Activated CD8-positive, alpha-beta T cell treated with anti-CD3 and anti-CD28 coated beads for 36 hours (primary cell): ENCODE data around the gene UQCRHL. TPM values are rescaled to one million over a fixed set of nuclear protein-coding genes. Genes with fewer than 3 reads are reported as not detected.
"Not testable (repeated sequence)": the region's sequence is repeated elsewhere in the genome, so short reads cannot be mapped to it uniquely, and the experiment has no call there.

Source experiments
- ATAC-seq: fragments of 200-7000 bp; cut with Tn5 transposase; one replicate; pipeline ENCODE4 v1.10.0; 2021; ENCODE audit warnings: mild to moderate bottlenecking, moderate library complexity
- CTCF ChIA-PET: fragments of 350-600 bp; sonication (Branson Sonifier 250); formaldehyde crosslinking; loops from one replicate; lab custom pipeline; 2021; ENCODE audit warnings: antibody characterized with exemption; lab: Charles Lee
- POLR2A ChIA-PET: fragments of 350-600 bp; sonication (Branson Sonifier 250); formaldehyde crosslinking; loops from one replicate; lab custom pipeline; 2021; ENCODE audit warnings: antibody characterized with exemption; lab: Charles Lee
- DNase-seq: peaks from one replicate; pipeline ENCODE4 v3.0.0-alpha.2; 2020
- H3K27ac Mint-ChIP-seq: one replicate; pipeline ENCODE4 v1.8.0; 2021; ENCODE audit warnings: mild to moderate bottlenecking, mixed read lengths
- H3K27me3 Mint-ChIP-seq: one replicate; pipeline ENCODE4 v1.8.0; 2021; ENCODE audit warnings: mixed read lengths
- H3K36me3 Mint-ChIP-seq: one replicate; pipeline ENCODE4 v1.8.0; 2021; ENCODE audit warnings: low read depth, mixed read lengths
- H3K4me1 Mint-ChIP-seq: one replicate; pipeline ENCODE4 v1.8.0; 2021; ENCODE audit warnings: low read depth, mixed read lengths
- H3K4me3 Mint-ChIP-seq: one replicate; pipeline ENCODE4 v1.8.0; 2021; ENCODE audit warnings: mild to moderate bottlenecking, moderate library complexity, mixed read lengths
- H3K9me3 Mint-ChIP-seq: one replicate; pipeline ENCODE4 v1.8.0; 2021; ENCODE audit warnings: mixed read lengths
- CTCF ChIP-seq: fragments of 200-600 bp; IDR thresholded peaks from one replicate; pipeline ENCODE4 v1.8.0; 2022; ENCODE audit warnings: antibody characterized with exemption, mild to moderate bottlenecking
- intact Hi-C: fragments of 100-400 bp; cut with micrococcal nuclease; formaldehyde crosslinking; loops from one replicate; pipeline ENCODE4 v1.10.0; 2022
- total RNA-seq, 2 experiments: library from RNA; stranded (reverse); gene quantifications; one replicate each; pipeline ENCODE4 v1.2.3, GENCODE V29; 2021

UQCRHL gene
- total RNA-seq, 2 experiments from 2014 or later, result 2.5 to 2.8 TPM

GRCh38 chr1:15837931-15838330, 30.5 kb upstream of the UQCRHL start:
- intact Hi-C loops, result loop anchor here (5.0 kb wide), 1 partner anchor 79 kb away; no protein-coding TSS in a partner anchor
- H3K9me3 Mint-ChIP-seq, result no peaks in the 10 kb centered on the region
- H3K27me3 Mint-ChIP-seq, result no peaks in the 10 kb centered on the region
- no peak for DNase-seq
- CTCF ChIA-PET, result interaction anchor here (0.9 to 3.8 kb wide), 3 partner anchors 10 to 172 kb away, joined by 3 to 24 read pairs (median 3); partner anchors contain the start of gene SPEN
- no peak for TF ChIP-seq CTCF
- POLR2A ChIA-PET, result interaction anchor here (1.1 to 4.8 kb wide), 2 partner anchors 10 to 78 kb away, joined by 3 to 85 read pairs; partner anchors contain the start of gene SPEN
- peaks cover 20% of the 10 kb centered on the region for H3K4me1 Mint-ChIP-seq
- H3K27ac Mint-ChIP-seq, result peak overlapping the region; percentile 31
- peaks cover 3% of the 10 kb centered on the region for H3K36me3 Mint-ChIP-seq
- ATAC-seq, result no peak
- H3K4me3 Mint-ChIP-seq, result peak overlapping the region; percentile 94

GRCh38 chr1:15836772-15837669, 29.6 kb upstream of the UQCRHL start:
- ATAC-seq (peak; percentile 26), DNase-seq (peak; percentile 91)
- Mint-ChIP-seq H3K4me1 (peaks cover 24% of the 10 kb centered on the region), H3K9me3 (no peaks in the 10 kb centered on the region), H3K27me3 (no peaks in the 10 kb centered on the region), H3K27ac (peak overlapping the region; percentile 96), H3K36me3 (peaks cover 3% of the 10 kb centered on the region), H3K4me3 (peak overlapping the region; percentile 94)
- ChIA-PET POLR2A (interaction anchor here (0.6 to 4.8 kb wide), 5 partner anchors 11 to 228 kb away, joined by 3 to 85 read pairs (median 3); partner anchors contain the start of gene SPEN), CTCF (interaction anchor here (3.8 kb wide), 1 partner anchor 11 kb away, joined by 24 read pairs; the partner anchor contains the start of gene SPEN)
- no peak for TF ChIP-seq CTCF
- intact Hi-C loops, result loop anchor here (5.0 kb wide), 1 partner anchor 80 kb away; no protein-coding TSS in a partner anchor

- H3K4me3 Mint-ChIP-seq, result peak overlapping the region; percentile 94
- not testable (repeated sequence) for H3K27me3 Mint-ChIP-seq, H3K9me3 Mint-ChIP-seq, ATAC-seq, DNase-seq, H3K36me3 Mint-ChIP-seq
- peak overlapping the region; percentile 96 for H3K27ac Mint-ChIP-seq
- H3K4me1 Mint-ChIP-seq, result peaks cover 28% of the 10 kb centered on the region
- ChIA-PET POLR2A (interaction anchor here (0.6 to 4.8 kb wide), 2 partner anchors 11 to 18 kb away, joined by 3 to 85 read pairs; partner anchors contain the start of gene SPEN), CTCF (interaction anchor here (3.8 kb wide), 1 partner anchor 12 kb away, joined by 24 read pairs; the partner anchor contains the start of gene SPEN)
- intact Hi-C loops, result loop anchor here (5.0 kb wide), 1 partner anchor 81 kb away; no protein-coding TSS in a partner anchor
These were observed 29.0 kb upstream of the UQCRHL start for GRCh38 chr1:15836511-15836771.

GRCh38 chr1:15835741-15836510, 28.5 kb upstream of the UQCRHL start:
- POLR2A ChIA-PET, result interaction anchor here (0.8 to 4.8 kb wide), 2 partner anchors 12 to 128 kb away, joined by 3 to 85 read pairs; partner anchors contain the start of gene SPEN
- CTCF ChIA-PET, result interaction anchor here (3.8 kb wide), 1 partner anchor 12 kb away, joined by 24 read pairs; the partner anchor contains the start of gene SPEN

More at GRCh38 chr1:15835741-15836510, 28.5 kb upstream of the UQCRHL start:
- intact Hi-C loops, result loop anchor here (2.0 to 5.0 kb wide), 2 partner anchors 81 to 129 kb away; no protein-coding TSS in a partner anchor
- no peak for TF ChIP-seq CTCF
- Mint-ChIP-seq H3K4me1 (peaks cover 28% of the 10 kb centered on the region), H3K4me3 (peak overlapping the region; percentile 94), H3K36me3 (peaks cover 7% of the 10 kb centered on the region), H3K27me3 (no peaks in the 10 kb centered on the region), H3K9me3 (no peaks in the 10 kb centered on the region), H3K27ac (peak overlapping the region; percentile 96)
- ATAC-seq (peak; percentile 59), DNase-seq (peak; percentile 100)
